Spleen (tissue), 11 donors: Measurements from ENCODE around the gene CTSH. TPM values are rescaled to one million over a fixed set of nuclear protein-coding genes. Genes with fewer than 3 reads are reported as not detected.

Source experiments
- DNase-seq: peaks from one replicate; pipeline ENCODE4 v3.0.0-alpha.2; 2020
- H3K27ac ChIP-seq, 8 donors: fragments of 200-600 bp; sonication (generic) in 7 of 8; 1 replicate in 4 of 8; 2 replicates in 4 of 8; pipeline versions ENCODE4 v1.5.0 to v1.8.0; 2016 to 2021; ENCODE audit warnings: inconsistent platforms in 4 of 8, mild to moderate bottlenecking in 4 of 8, moderate library complexity in 1 of 8
- H3K27me3 ChIP-seq, 7 donors: fragments of 200-600 bp; sonication (generic) in 6 of 7; replicated peaks in 1 of 7; 1 replicate in 4 of 7; 2 replicates in 3 of 7; pipeline versions ENCODE4 v1.5.0 to v1.8.0; 2016 to 2021; ENCODE audit warnings: inconsistent platforms in 3 of 7, mild to moderate bottlenecking in 1 of 7
- H3K36me3 ChIP-seq, 6 donors: fragments of 200-600 bp; sonication (generic) in 5 of 6; 1 replicate in 4 of 6; 2 replicates in 2 of 6; pipeline versions ENCODE4 v1.5.0 to v1.8.0; 2016 to 2021; ENCODE audit warnings: inconsistent platforms in 2 of 6
- H3K4me1 ChIP-seq, 6 donors: fragments of 200-600 bp; sonication (generic) in 5 of 6; 1 replicate in 3 of 6; 2 replicates in 3 of 6; pipeline versions ENCODE4 v1.5.0 to v1.8.0; 2016 to 2021; ENCODE audit warnings: inconsistent platforms in 3 of 6
- H3K4me3 ChIP-seq, 8 donors: fragments of 200-600 bp; sonication (generic) in 7 of 8; 1 replicate in 4 of 8; 2 replicates in 4 of 8; pipeline versions ENCODE4 v1.5.0 to v1.8.0; 2016 to 2021; ENCODE audit warnings: inconsistent platforms in 4 of 8, mild to moderate bottlenecking in 4 of 8, moderate library complexity in 2 of 8
- H3K9me3 ChIP-seq, 8 donors: fragments of 200-600 bp; sonication (generic) in 7 of 8; 1 replicate in 4 of 8; 2 replicates in 4 of 8; pipeline versions ENCODE4 v1.5.0 to v1.8.0; 2016 to 2021; ENCODE audit warnings: inconsistent platforms in 4 of 8
- POLR2A ChIP-seq, 3 donors: fragments of 450-650 bp; IDR thresholded peaks; one replicate each; pipeline ENCODE4 v1.5.1; 2017; ENCODE audit warnings: antibody characterized with exemption in 3 of 3, mild to moderate bottlenecking in 1 of 3
- POLR2AphosphoS5 ChIP-seq, 3 donors: sonication (generic); formaldehyde crosslinking; IDR thresholded peaks; one replicate each; pipeline ENCODE4 v1.5.1; 2017; ENCODE audit warnings: antibody characterized with exemption in 3 of 3
- WGBS, 5 donors: extraction: QIAGEN DNeasy Blood & Tissue Kit in 3 of 5; methylation state at CpG; one replicate each; pipeline versions ENCODE4 v1.1.5 to v1.1.7; 2013 to 2018; 5-methylcytosine and 5-hydroxymethylcytosine counted together
- intact Hi-C: fragments of 100-400 bp; cut with DNase I; formaldehyde crosslinking; loops from one replicate; pipeline ENCODE4 v1.15.0; 2023; ENCODE audit warnings: low total_unique reads
- polyA plus RNA-seq, 3 donors: library from polyadenylated mRNA; stranded (reverse); fragments of 200-250 nt; gene quantifications; one replicate each; pipeline ENCODE4 v1.2.1, GENCODE V29; 2013
- total RNA-seq, 7 donors: library from RNA; depleted of rRNA in 3 of 7; stranded (reverse); fragments of >200 nt in 3 of 7; fragmentation: NEBNext Ultra II Directional in 4 of 7; extraction: Animal tissue kit (Norgen Biotek cat#: 25700) in 4 of 7; gene quantifications; one replicate each; pipeline versions ENCODE4 v1.1.0 to v1.2.1, GENCODE V29; 2016 to 2021
- TF ChIP-seq, protein P1 (sequence below), 11 experiments: fragments of 200-600 bp in 7 of 11; fragments of 450-650 bp in 4 of 11; sonication (generic) in 4 of 11; IDR thresholded peaks in 8 of 11; conservative IDR thresholded peaks in 3 of 11; 1 replicate in 7 of 11; 2 replicates in 4 of 11; pipeline versions ENCODE4 v1.4.0 to v1.8.0; 2016 to 2021; ENCODE audit warnings: antibody characterized with exemption in 11 of 11, inconsistent platforms in 4 of 11, mild to moderate bottlenecking in 1 of 11
- donor health status: healthy with polysubstance abuse.
- donor health status: DM: no; HTN: no; CAD: no; lungs with moderate emphysema.
- donor health status: DM: no; HTN: no; CAD: no.
- donor health status: Bipolar disorder and iron deficiency.
- donor health status: healthy.
- donor health status: DM: no; HTN: no; CAD: no.
- donor health status: DM: yes; HTN: yes; CAD: no.

Gene CTSH
- total and polyA plus RNA-seq, 10 donors: 112 to 381 (median 256) TPM

DNA sequence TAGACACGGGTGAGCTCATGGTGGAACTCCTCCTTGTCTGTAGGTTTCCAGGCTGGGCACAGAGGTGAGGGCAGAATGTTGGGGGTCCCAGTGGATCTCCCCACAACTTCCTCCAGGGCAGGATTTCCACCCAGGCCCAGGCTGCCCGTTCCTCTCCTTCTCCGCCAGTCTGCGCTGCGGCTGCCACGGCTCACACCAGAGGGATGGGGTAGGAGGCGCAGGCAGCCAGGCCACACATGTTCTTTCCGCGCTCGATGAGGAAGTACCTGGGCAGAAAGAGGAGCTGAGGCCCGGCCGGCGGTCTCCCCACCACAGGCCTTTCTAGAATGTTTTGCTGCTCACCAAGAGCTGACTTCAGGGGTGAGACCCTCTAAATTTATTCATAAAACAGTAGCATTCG lies 22.9 kb downstream of the CTSH start:
- peaks cover 0 to 97% (median 71%) of the 10 kb centered on the region in 6 donors for H3K36me3 ChIP-seq
- no peak for DNase-seq

DNA sequence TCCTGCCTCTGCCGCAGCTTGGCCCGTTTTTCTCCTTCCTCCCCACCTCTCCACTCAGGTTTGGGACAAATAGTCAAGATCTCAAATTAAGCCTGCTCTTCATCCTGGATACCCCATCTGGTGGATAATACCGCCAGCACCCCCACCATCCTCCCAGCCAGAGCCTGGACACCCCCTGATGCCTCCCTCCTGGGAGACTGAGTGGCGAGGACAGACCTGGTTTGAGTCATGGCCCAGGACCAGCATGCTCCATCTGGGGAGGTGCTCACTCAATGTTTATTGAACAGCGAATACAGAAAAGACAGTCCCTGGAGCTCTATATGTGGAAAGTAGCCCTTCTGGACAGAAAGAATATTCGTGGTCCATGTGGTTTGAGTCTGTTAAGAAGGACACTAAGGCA lies 23.3 kb downstream of the CTSH start:
- H3K27ac ChIP-seq: no peak overlapping the region
- H3K27me3 ChIP-seq: no peaks in the 10 kb centered on the region
- DNase-seq: no peak
- 79 to 94% (median 85%) methylated on average over 6 of the region's 6 CpGs for WGBS, 5 donors
- peaks cover 0 to 93% (median 71%) of the 10 kb centered on the region in 6 donors for H3K36me3 ChIP-seq
- H3K9me3 ChIP-seq: no peaks in the 10 kb centered on the region
- no peak overlapping the region for H3K4me3 ChIP-seq
- TF ChIP-seq, protein P1, sequence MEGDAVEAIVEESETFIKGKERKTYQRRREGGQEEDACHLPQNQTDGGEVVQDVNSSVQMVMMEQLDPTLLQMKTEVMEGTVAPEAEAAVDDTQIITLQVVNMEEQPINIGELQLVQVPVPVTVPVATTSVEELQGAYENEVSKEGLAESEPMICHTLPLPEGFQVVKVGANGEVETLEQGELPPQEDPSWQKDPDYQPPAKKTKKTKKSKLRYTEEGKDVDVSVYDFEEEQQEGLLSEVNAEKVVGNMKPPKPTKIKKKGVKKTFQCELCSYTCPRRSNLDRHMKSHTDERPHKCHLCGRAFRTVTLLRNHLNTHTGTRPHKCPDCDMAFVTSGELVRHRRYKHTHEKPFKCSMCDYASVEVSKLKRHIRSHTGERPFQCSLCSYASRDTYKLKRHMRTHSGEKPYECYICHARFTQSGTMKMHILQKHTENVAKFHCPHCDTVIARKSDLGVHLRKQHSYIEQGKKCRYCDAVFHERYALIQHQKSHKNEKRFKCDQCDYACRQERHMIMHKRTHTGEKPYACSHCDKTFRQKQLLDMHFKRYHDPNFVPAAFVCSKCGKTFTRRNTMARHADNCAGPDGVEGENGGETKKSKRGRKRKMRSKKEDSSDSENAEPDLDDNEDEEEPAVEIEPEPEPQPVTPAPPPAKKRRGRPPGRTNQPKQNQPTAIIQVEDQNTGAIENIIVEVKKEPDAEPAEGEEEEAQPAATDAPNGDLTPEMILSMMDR (IDR thresholded peaks at IDR 0.05 in 8 of 11, conservative IDR thresholded peaks at IDR 0.05 in 3 of 11): no peak
- TF ChIP-seq POLR2A (IDR thresholded peaks at IDR 0.05) (no peak), POLR2AphosphoS5 (IDR thresholded peaks at IDR 0.05) (no peak)
- peaks cover 0 to 30% (median 13%) of the 10 kb centered on the region in 6 donors for H3K4me1 ChIP-seq
- intact Hi-C loops: no loop called here

More for the DNA sequence above, 22.9 kb downstream of the CTSH start:
- Histone ChIP-seq H3K9me3 (no peaks in the 10 kb centered on the region), H3K27ac (no peak overlapping the region), H3K4me1 (peaks cover 0 to 30% (median 11%) of the 10 kb centered on the region in 6 donors), H3K27me3 (no peaks in the 10 kb centered on the region), H3K4me3 (no peak overlapping the region)
- intact Hi-C loops: no loop called here
- 82 to 93% (median 87%) methylated on average over 14 of the region's 14 CpGs for WGBS, 5 donors
- peak in 2 of 3 donors; percentile 52 to 82 for TF ChIP-seq POLR2AphosphoS5 (IDR thresholded peaks at IDR 0.05)
- TF ChIP-seq, protein P1 (IDR thresholded peaks at IDR 0.05 in 8 of 11, conservative IDR thresholded peaks at IDR 0.05 in 3 of 11): no peak

DNA sequence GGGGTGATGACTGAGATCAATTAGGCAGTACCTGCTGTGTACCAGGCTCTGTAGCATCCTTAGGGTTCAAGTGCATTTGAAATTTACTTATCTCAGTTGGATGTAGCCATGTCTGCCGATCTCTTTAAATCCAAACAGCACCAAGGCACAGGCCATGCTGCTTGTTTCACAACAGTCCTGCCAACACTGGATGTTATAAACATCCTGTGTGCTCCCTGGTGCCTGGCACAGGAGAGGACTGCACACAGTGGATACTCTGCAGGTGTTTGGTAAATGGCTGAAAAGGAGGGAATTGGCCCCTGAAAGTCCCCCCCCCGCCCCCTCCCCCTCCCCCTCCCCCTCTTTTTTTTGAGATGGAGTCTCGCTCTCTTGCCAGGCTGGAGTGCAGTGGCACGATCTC lies 27.0 kb downstream of the CTSH start:
- intact Hi-C loops: no loop called here
- 97 to 100% (median 98%) methylated on average over 2 to 4 of the region's 4 CpGs for WGBS, 5 donors
- no peak overlapping the region for H3K4me3 ChIP-seq
- peaks cover 0 to 87% (median 58%) of the 10 kb centered on the region in 6 donors for H3K36me3 ChIP-seq
- H3K27me3 ChIP-seq: no peaks in the 10 kb centered on the region
- H3K27ac ChIP-seq: no peak overlapping the region
- H3K4me1 ChIP-seq: peaks cover 0 to 53% (median 31%) of the 10 kb centered on the region in 6 donors
- H3K9me3 ChIP-seq: no peaks in the 10 kb centered on the region
- DNase-seq: no peak
- TF ChIP-seq POLR2AphosphoS5 (IDR thresholded peaks at IDR 0.05): no peak
- TF ChIP-seq, protein P1 (IDR thresholded peaks at IDR 0.05 in 8 of 11, conservative IDR thresholded peaks at IDR 0.05 in 3 of 11): no peak
- no peak for TF ChIP-seq POLR2A (IDR thresholded peaks at IDR 0.05)

DNA sequence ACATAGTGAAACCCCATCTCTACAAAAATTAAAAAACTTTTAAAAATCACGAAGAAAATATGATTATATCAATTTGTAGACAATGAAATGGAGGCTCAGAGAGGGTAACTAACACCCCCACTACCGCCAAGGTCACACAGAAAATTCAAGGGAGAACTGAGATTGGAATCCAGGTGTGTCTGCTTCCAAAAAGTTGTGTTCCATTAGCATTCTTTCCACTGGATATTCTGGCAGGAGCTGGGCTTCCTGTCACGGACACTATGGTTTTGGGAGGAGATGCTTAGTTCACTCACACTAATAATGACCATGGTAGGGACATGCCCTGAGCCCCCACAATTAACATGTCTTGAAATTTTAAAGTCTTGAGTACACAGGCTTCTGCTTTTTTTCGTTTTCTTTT lies 28.8 kb downstream of the CTSH start:
- intact Hi-C loops: no loop called here
- 84 to 94% (median 87%) methylated on average over 4 of the region's 4 CpGs for WGBS, 5 donors

More for the DNA sequence above, 28.8 kb downstream of the CTSH start:
- no peak for TF ChIP-seq POLR2A (IDR thresholded peaks at IDR 0.05)
- Histone ChIP-seq H3K27me3 (no peaks in the 10 kb centered on the region), H3K27ac (peak overlapping the region in 3 of 8 donors; percentile 5 to 62 (median 43)), H3K4me3 (no peak overlapping the region), H3K4me1 (peaks cover 0 to 65% (median 34%) of the 10 kb centered on the region in 6 donors), H3K36me3 (peaks cover 0 to 87% (median 51%) of the 10 kb centered on the region in 6 donors), H3K9me3 (no peaks in the 10 kb centered on the region)
- DNase-seq: no peak
